Endothelial cell of umbilical vein (primary cell): ENCODE data around the gene BIN1. TPM values are rescaled to one million over a fixed set of nuclear protein-coding genes. Genes with fewer than 3 reads are reported as not detected.

Experiments
- BruUV-seq: library from RNA; stranded (reverse); fragments of 400-500 nt; replicated peaks from 2 replicates; lab custom pipeline; 2021; lab: Mats Ljungman, UMichigan
- CTCF ChIA-PET: fragments of 300-600, 350-600 bp; sonication (Branson Sonifier 250); formaldehyde crosslinking; loops from one replicate; lab custom pipeline; 2021; ENCODE audit warnings: antibody characterized with exemption, inconsistent platforms; lab: Charles Lee
- POLR2A ChIA-PET: fragments of 300-600, 350-600 bp; sonication (Branson Sonifier 250); formaldehyde crosslinking; loops from one replicate; lab custom pipeline; 2021; ENCODE audit warnings: antibody characterized with exemption, inconsistent platforms; lab: Charles Lee
- DNase-seq: peaks from one replicate; pipeline ENCODE4 v3.0.0-alpha.2; 2011; ENCODE audit warnings: low read depth, low spot score
- FAIRE-seq: peaks from 2 replicates; lab custom pipeline; 2011; peaks lifted over from hg19 to GRCh38; lab: Jason Lieb, UNC
- H2AFZ ChIP-seq: 2 replicates; pipeline ENCODE4 v1.6.0; 2012; ENCODE audit warnings: low read depth, low read length, control low read depth, inconsistent platforms
- H3K27ac ChIP-seq: 2 replicates; pipeline ENCODE4 v1.5.1; 2011; ENCODE audit warnings: low read depth, mild to moderate bottlenecking, control low read depth, low read length, moderate library complexity; ENCODE audit not compliant: insufficient read depth
- H3K27me3 ChIP-seq, 2 experiments: 2 replicates each; pipeline versions ENCODE4 v1.6.0 to v1.6.1; 2011; ENCODE audit warnings: low read length in 2 of 2, mixed read lengths in 1 of 2; ENCODE audit not compliant: control insufficient read depth in 2 of 2, insufficient read depth in 2 of 2
- H3K36me3 ChIP-seq, 2 experiments: 2 replicates in 1 of 2; 3 replicates in 1 of 2; pipeline ENCODE4 v1.5.1; 2011; ENCODE audit warnings: low read length in 2 of 2, mild to moderate bottlenecking in 1 of 2, moderate library complexity in 1 of 2; ENCODE audit not compliant: control insufficient read depth in 2 of 2, insufficient read depth in 2 of 2; ENCODE audit errors: extremely low read depth in 1 of 2
- H3K4me1 ChIP-seq: 3 replicates; pipeline ENCODE4 v1.5.1; 2011; ENCODE audit warnings: mild to moderate bottlenecking, low read length; ENCODE audit not compliant: control insufficient read depth, insufficient read depth; ENCODE audit errors: extremely low read depth
- H3K4me2 ChIP-seq: 2 replicates; pipeline ENCODE4 v1.6.1; 2011; ENCODE audit warnings: low read length, control low read depth, mixed read lengths; ENCODE audit not compliant: insufficient read depth
- H3K4me3 ChIP-seq, 3 experiments: fragments of 200-600 bp in 1 of 3; sonication (generic), shearing (Covaris generic) in 1 of 3; replicated peaks in 1 of 3; 2 replicates each; pipeline ENCODE4 v1.5.1; 2011 to 2016; ENCODE audit warnings: control low read depth in 3 of 3, low read length in 3 of 3, mild to moderate bottlenecking in 2 of 3, inconsistent platforms in 1 of 3, low read depth in 1 of 3, moderate library complexity in 1 of 3; ENCODE audit not compliant: insufficient read depth in 1 of 3
- H3K79me2 ChIP-seq: 2 replicates; pipeline ENCODE4 v1.6.0; 2012; ENCODE audit warnings: low read length, inconsistent platforms; ENCODE audit not compliant: control insufficient read depth, insufficient read depth
- H3K9ac ChIP-seq: replicated peaks from 2 replicates; pipeline ENCODE3; 2011; ENCODE audit warnings: low read length, control low read depth; ENCODE audit not compliant: insufficient read depth; ENCODE audit errors: extremely low read depth
- H3K9me1 ChIP-seq: replicated peaks from 3 replicates; pipeline ENCODE4 v1.6.0; 2011; ENCODE audit warnings: mild to moderate bottlenecking, low read length; ENCODE audit not compliant: control insufficient read depth, insufficient read depth; ENCODE audit errors: extremely low read depth
- H3K9me3 ChIP-seq: replicated peaks from 2 replicates; pipeline ENCODE4 v1.5.1; 2012; ENCODE audit warnings: low read length, inconsistent platforms; ENCODE audit not compliant: control insufficient read depth, insufficient read depth
- H4K20me1 ChIP-seq: replicated peaks from 2 replicates; pipeline ENCODE3; 2011; ENCODE audit warnings: mild to moderate bottlenecking, low read length; ENCODE audit not compliant: control insufficient read depth, insufficient read depth; ENCODE audit errors: extremely low read depth
- CTCF ChIP-seq, 2 donors: IDR thresholded peaks; 1 replicate in 1 of 2; 2 replicates in 1 of 2; pipeline ENCODE4 v1.5.1; 2011; ENCODE audit warnings: low read length in 2 of 2, mild to moderate bottlenecking in 2 of 2, moderate library complexity in 2 of 2, control low read depth in 1 of 2, inconsistent platforms in 1 of 2, low read depth in 1 of 2; ENCODE audit not compliant: insufficient read depth in 1 of 2; ENCODE audit errors: extremely low read depth in 1 of 2
- EZH2 ChIP-seq: IDR thresholded peaks from 2 replicates; pipeline ENCODE4 v1.6.1; 2012; ENCODE audit warnings: borderline replicate concordance, low read depth, mild to moderate bottlenecking, moderate library complexity, low read length, inconsistent platforms; ENCODE audit not compliant: severe bottlenecking
- FOS ChIP-seq: IDR thresholded peaks from 2 replicates; pipeline ENCODE4 v1.6.1; 2011; ENCODE audit warnings: mild to moderate bottlenecking, low read length, moderate library complexity, borderline replicate concordance; ENCODE audit not compliant: insufficient read depth
- GATA2 ChIP-seq: IDR thresholded peaks from 2 replicates; pipeline ENCODE4 v1.7.0; 2011; ENCODE audit warnings: low read depth, mild to moderate bottlenecking, moderate library complexity, mixed read lengths, low read length; ENCODE audit not compliant: insufficient read length, insufficient read depth
- JUN ChIP-seq: IDR thresholded peaks from 2 replicates; pipeline ENCODE4 v1.6.1; 2011; ENCODE audit warnings: borderline replicate concordance, low read depth; ENCODE audit not compliant: insufficient read length, insufficient read depth
- MAX ChIP-seq: IDR thresholded peaks from 2 replicates; pipeline ENCODE4 v1.6.1; 2011; ENCODE audit not compliant: insufficient read depth, insufficient read length
- MYC ChIP-seq: IDR thresholded peaks from one replicate; pipeline ENCODE4 v1.6.1; 2011; ENCODE audit warnings: mild to moderate bottlenecking, low read depth, low read length
- POLR2A ChIP-seq: IDR thresholded peaks from 2 replicates; pipeline ENCODE4 v1.6.1; 2012; ENCODE audit warnings: low read depth, mild to moderate bottlenecking, control low read depth, low read length
- POLR2AphosphoS5 ChIP-seq: IDR thresholded peaks from 2 replicates; pipeline ENCODE4 v1.6.1; 2012; ENCODE audit warnings: low read depth, mild to moderate bottlenecking, control low read depth, low read length, moderate library complexity; ENCODE audit not compliant: insufficient read depth
- dilution Hi-C: fragments of 300-500 bp; cut with MboI; formaldehyde crosslinking; loops from one replicate; pipeline ENCODE4 v1.15.0; 2019; ENCODE audit warnings: low sequenced_read_pairs; ENCODE audit not compliant: extremely low pct_ligation_motif_present
- intact Hi-C: fragments of 100-400 bp; cut with micrococcal nuclease; formaldehyde crosslinking; loops from one replicate; pipeline ENCODE4 v1.10.0; 2022
- polyA plus RNA-seq, 4 experiments: library from polyadenylated mRNA; depleted of rRNA in 3 of 4; stranded (reverse) in 3 of 4; unstranded in 1 of 4; fragments of >200 nt; gene quantifications; 2 replicates each; pipeline versions ENCODE4 v1.2.1 to v1.2.3, GENCODE V29; 2011 to 2012; ENCODE audit warnings: missing spikeins in 1 of 4
- total RNA-seq: library from RNA; stranded (reverse); gene quantifications from 2 replicates; pipeline ENCODE4 v1.2.3, GENCODE V29; 2021

BIN1 gene
- total and polyA plus RNA-seq, 2 donors (not counting 3 experiments of a cell fraction or from before 2014, with no cell fraction given): 26.3 to 36.9 TPM

GRCh38 chr2:127045792-127046501, 61.0 kb downstream of the BIN1 start:
- Histone ChIP-seq H3K27me3 (no peaks in the 10 kb centered on the region), H3K4me3 (no peak overlapping the region), H2AFZ (no peak overlapping the region), H3K9me3 (no peaks in the 10 kb centered on the region), H3K79me2 (no peaks in the 10 kb centered on the region), H3K4me1 (no peaks in the 10 kb centered on the region), H4K20me1 (no peaks in the 10 kb centered on the region), H3K27ac (no peak overlapping the region), H3K4me2 (no peak overlapping the region), H3K36me3 (peaks cover 0 to 2% of the 10 kb centered on the region in 2 experiments), H3K9me1 (no peaks in the 10 kb centered on the region), H3K9ac (no peak overlapping the region)
- dilution Hi-C loops (no loop called here), intact Hi-C loops (no loop called here)
- ChIA-PET CTCF (no interaction called here), POLR2A (no interaction called here)
- DNase-seq (no peak), FAIRE-seq (no peak)
- no peak for TF ChIP-seq FOS
- no peak for TF ChIP-seq GATA2
- TF ChIP-seq EZH2: no peak
- TF ChIP-seq JUN: no peak
- no peak for TF ChIP-seq POLR2A
- TF ChIP-seq CTCF (IDR thresholded peaks at IDR 0.05; ENCODE audit: extremely low read depth in 1 of 2, insufficient read depth in 1 of 2, low read depth in 1 of 2, low read length in 2 of 2): no peak
- TF ChIP-seq MYC: no peak
- no peak for TF ChIP-seq MAX
- TF ChIP-seq POLR2AphosphoS5: no peak
- no TSS peak for BruUV-seq
